GM19468 (cell line): Measurements from ENCODE around the gene SALL3.

Experiments used
- ATAC-seq: cut with Tn5 transposase; IDR thresholded peaks from one replicate; pipeline ENCODE4 v1.9.1; 2021; ENCODE audit warnings: mild to moderate bottlenecking, moderate library complexity, moderate number of reproducible peaks; ENCODE audit not compliant: unreplicated experiment; ENCODE audit errors: extremely low read depth

SALL3 gene

GRCh38 chr18:78998371-78999071 lies 18.9 kb downstream of the SALL3 start:
- no peak for ATAC-seq

GRCh38 chr18:78999939-79000338 lies 20.3 kb downstream of the SALL3 start:
- ATAC-seq = no peak

- no peak for ATAC-seq
Measured at GRCh38 chr18:79000997-79001396, 21.4 kb downstream of the SALL3 start.

GRCh38 chr18:79005653-79006052 lies 26.0 kb downstream of the SALL3 start:
- ATAC-seq = no peak

GRCh38 chr18:79006106-79006795 lies 26.6 kb downstream of the SALL3 start:
- no peak for ATAC-seq

- ATAC-seq = no peak
Measured at GRCh38 chr18:79007440-79007839, 27.8 kb downstream of the SALL3 start.

GRCh38 chr18:79008356-79008940 lies 28.8 kb downstream of the SALL3 start:
- no peak for ATAC-seq

GRCh38 chr18:79010802-79011201 lies 31.2 kb downstream of the SALL3 start:
- ATAC-seq = no peak

- ATAC-seq = no peak
Measured at GRCh38 chr18:79011300-79011870, 31.8 kb downstream of the SALL3 start.

GRCh38 chr18:79013869-79014268 lies 34.3 kb downstream of the SALL3 start:
- no peak for ATAC-seq

- no peak for ATAC-seq
Measured at GRCh38 chr18:79018911-79019310, 39.3 kb downstream of the SALL3 start.

- ATAC-seq = no peak
Measured at GRCh38 chr18:79019881-79020280, 40.3 kb downstream of the SALL3 start.

- ATAC-seq = no peak
Measured at GRCh38 chr18:79022603-79023002, 43.0 kb downstream of the SALL3 start.

GRCh38 chr18:79026491-79026890 lies 46.9 kb downstream of the SALL3 start:
- ATAC-seq = no peak

GRCh38 chr18:79030680-79031079 lies 51.1 kb downstream of the SALL3 start:
- ATAC-seq = no peak

GRCh38 chr18:79042276-79042675 lies 62.7 kb downstream of the SALL3 start:
- ATAC-seq = no peak

GRCh38 chr18:79043288-79043687 lies 63.7 kb downstream of the SALL3 start:
- no peak for ATAC-seq

GRCh38 chr18:79046522-79046921 lies 66.9 kb downstream of the SALL3 start:
- ATAC-seq = no peak

- ATAC-seq = no peak
Measured at GRCh38 chr18:79047556-79048244, 68.1 kb downstream of the SALL3 start.

GRCh38 chr18:79048245-79048632 lies 68.6 kb downstream of the SALL3 start:
- no peak for ATAC-seq

- ATAC-seq = no peak
Measured at GRCh38 chr18:79049506-79049905, 69.9 kb downstream of the SALL3 start.
